Adipocyte (in vitro differentiated cells): ENCODE measurements around the gene ZNF524.

Source experiments
- DNase-seq: peaks from one replicate; pipeline ENCODE4 v3.0.0-alpha.2; 2015; ENCODE audit warnings: low read depth
- H3K27me3 ChIP-seq: replicated peaks from 2 replicates; pipeline ENCODE4 v1.7.0; 2013; ENCODE audit warnings: mild to moderate bottlenecking, low read length, moderate library complexity; ENCODE audit not compliant: control insufficient read depth, insufficient read depth
- H3K36me3 ChIP-seq: 2 replicates; pipeline ENCODE4 v1.7.0; 2013; ENCODE audit warnings: low read length, mild to moderate bottlenecking, moderate library complexity; ENCODE audit not compliant: control insufficient read depth, insufficient read depth, severe bottlenecking
- H3K4me1 ChIP-seq: 2 replicates; pipeline ENCODE4 v1.7.0; 2013; ENCODE audit warnings: mild to moderate bottlenecking, low read length, moderate library complexity; ENCODE audit not compliant: control insufficient read depth, insufficient read depth
- H3K4me3 ChIP-seq: 2 replicates; pipeline ENCODE4 v1.7.0; 2013; ENCODE audit warnings: mild to moderate bottlenecking, low read length, moderate library complexity
- H3K9ac ChIP-seq: 2 replicates; pipeline ENCODE4 v1.7.0; 2013; ENCODE audit warnings: mild to moderate bottlenecking, low read length, moderate library complexity
- H3K9me3 ChIP-seq: 2 replicates; pipeline ENCODE4 v1.7.0; 2013; ENCODE audit warnings: mild to moderate bottlenecking, low read length, moderate library complexity; ENCODE audit not compliant: control insufficient read depth

The ZNF524 gene

DNA sequence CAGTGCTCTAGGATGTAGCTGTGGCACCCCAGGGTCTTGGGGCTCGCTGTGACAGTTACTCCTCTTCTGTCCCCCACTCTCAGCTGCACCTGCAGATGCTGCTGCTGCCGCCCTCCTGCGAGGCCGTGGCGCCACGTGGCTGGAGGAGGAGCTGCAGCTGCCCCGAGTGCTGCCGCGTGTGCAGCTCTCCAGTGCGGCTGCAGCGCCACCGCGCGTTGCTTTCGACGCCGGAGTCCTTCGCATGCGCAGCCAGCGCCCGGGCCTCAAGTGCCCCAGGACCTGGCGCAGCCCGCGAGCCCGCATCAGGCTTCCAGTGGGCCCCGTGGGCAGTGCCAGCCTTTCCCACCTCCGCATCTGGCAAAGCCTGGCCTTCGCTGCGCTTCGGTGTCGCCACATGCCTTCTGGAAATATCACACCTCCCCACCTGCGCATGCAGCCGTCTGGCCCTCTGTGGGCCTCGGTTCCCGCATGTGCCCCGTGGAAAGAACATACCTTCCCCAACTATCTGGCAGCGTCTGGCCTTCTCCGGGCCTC is 40.0 kb downstream of the ZNF524 start:
- peak overlapping the region; percentile 91 for H3K9ac ChIP-seq
- H3K27me3 ChIP-seq = no peaks in the 10 kb centered on the region
- peak overlapping the region; percentile 92 for H3K4me3 ChIP-seq
- H3K36me3 ChIP-seq = peaks cover 10% of the 10 kb centered on the region
- DNase-seq = peak; percentile 85
- peaks cover 64% of the 10 kb centered on the region for H3K4me1 ChIP-seq
- no peaks in the 10 kb centered on the region for H3K9me3 ChIP-seq

DNA sequence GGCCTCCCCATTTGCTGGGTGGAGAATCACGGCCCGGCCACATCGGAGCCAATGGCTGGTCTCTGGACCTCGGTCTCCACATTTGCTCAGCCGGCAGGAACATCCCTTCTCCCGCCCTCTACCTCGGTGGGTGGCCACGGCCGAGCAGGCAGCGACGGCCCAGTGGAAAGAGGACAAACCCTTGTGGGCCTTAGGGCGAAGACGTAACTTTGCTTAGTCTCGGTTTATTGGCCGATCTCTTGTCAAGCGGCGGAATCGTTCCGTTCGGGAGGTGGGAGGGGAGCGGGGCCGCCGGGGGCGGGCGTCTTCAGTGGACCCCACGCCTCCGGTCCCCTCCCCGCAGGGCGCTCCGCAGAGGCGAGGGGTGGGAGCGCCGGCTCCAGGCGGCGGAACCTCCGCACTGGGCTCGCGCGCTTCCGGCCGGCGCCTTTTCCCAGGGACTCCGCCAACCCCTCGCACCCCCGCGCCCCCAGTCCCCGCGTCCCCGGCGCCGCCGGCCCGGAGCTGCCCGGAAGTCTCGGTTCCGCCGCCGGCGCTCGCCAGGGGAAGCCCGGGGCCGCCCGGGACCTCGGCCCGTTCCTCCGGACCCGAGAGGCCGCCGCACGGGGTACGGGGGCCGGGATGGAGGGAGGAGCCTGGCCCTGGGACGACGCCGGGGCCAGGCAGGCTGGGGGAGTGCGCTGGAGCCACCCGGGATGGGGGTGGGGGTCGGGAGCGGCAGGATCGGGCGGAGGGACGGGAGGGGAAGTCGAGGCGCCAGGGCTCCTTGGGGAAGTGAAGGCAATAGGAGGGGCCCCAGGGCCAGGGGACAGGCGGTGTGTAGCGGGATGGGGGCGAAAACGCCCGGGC is 40.7 kb downstream of the ZNF524 start, which contains the start of gene ZNF580:
TSS of gene ZNF580 (plus strand) at position 426 of the 849 bp plus-strand sequence. CDS start 1,507 bp downstream, outside the sequence.
- DNase-seq = peak; percentile 85
- peaks cover 16% of the 10 kb centered on the region for H3K36me3 ChIP-seq

DNA sequence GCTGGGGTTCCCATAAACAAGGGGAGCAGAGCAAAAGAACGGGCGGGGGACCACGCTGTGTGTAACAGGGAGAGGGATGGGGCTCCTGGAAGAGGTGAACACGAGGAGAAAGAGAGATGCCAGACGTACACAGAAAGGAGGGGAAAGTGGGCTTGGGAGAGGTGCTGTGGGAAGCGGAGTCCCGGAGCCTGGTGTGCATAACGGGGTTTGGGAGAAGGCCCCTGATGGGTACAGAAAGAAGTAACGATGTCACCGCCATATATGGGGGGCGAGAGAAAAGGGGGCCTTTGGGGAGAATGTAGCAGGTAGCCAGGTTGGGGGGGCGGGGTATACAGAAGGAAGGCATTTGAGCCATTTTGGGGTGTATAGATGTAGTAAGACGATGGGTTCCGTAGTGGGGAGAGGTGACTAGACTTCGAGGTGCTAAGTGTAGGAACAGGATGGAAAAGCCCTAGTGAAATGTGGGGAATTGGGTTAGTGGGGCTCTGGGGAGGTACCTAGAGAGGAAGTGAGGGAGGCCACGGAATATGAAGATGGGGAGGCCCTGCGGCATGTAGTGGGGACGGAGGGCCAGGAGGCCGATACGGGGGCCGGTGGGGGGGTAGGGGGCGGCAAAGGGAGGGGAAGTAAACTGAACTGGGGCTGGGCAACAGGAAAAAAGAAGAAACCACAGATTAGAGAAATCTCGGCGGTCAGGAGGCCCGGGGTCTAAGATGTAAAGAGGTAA is 41.5 kb downstream of the ZNF524 start:
- Histone ChIP-seq H3K36me3 (peaks cover 16% of the 10 kb centered on the region), H3K9ac (peak overlapping the region; percentile 91)
- DNase-seq = peak; percentile 64

More for the DNA sequence above, 40.7 kb downstream of the ZNF524 start, which contains the start of gene ZNF580:
- Histone ChIP-seq H3K4me3 (peak within 1 kb of the TSS; percentile 92), H3K27me3 (no peaks in the 10 kb centered on the region), H3K4me1 (peaks cover 61% of the 10 kb centered on the region), H3K9ac (peak within 1 kb of the TSS; percentile 91), H3K9me3 (no peaks in the 10 kb centered on the region)

DNA sequence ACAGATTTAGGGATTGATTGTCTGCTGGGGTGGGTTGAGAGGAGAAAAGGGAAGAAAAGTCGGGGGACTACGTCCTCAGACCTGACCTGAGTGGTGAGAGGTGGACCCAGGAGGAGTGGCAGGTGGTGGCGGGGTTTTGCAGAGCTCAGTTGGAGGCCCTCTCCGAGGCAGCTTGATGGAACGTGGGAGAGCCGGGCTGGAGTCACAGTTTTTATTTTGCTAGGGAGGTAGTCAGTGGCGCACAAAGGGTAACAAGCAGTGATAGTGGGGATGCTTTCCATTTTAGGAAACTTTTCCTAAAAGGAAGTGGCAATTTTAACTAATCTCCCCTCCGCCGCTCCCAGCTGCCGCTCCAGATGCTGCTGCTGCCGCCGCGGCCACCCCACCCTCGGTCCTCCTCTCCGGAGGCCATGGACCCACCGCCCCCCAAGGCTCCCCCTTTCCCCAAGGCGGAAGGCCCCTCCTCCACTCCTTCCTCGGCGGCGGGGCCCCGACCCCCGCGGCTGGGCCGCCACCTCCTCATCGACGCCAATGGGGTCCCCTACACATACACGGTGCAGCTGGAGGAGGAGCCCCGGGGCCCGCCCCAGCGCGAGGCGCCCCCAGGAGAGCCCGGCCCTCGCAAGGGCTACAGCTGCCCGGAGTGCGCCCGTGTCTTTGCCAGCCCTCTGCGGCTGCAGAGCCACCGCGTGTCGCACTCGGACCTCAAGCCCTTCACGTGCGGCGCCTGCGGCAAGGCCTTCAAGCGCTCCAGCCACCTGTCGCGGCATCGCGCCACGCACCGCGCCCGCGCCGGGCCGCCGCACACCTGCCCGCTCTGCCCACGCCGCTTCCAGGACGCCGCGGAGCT is 42.3 kb downstream of the ZNF524 start:
- Histone ChIP-seq H3K36me3 (peaks cover 16% of the 10 kb centered on the region), H3K9me3 (no peaks in the 10 kb centered on the region), H3K4me3 (peak overlapping the region; percentile 92), H3K9ac (peak overlapping the region; percentile 91), H3K27me3 (no peaks in the 10 kb centered on the region), H3K4me1 (peaks cover 52% of the 10 kb centered on the region)
- DNase-seq = peak; percentile 52

More for the DNA sequence above, 41.5 kb downstream of the ZNF524 start:
- H3K4me1 ChIP-seq = peaks cover 53% of the 10 kb centered on the region
- H3K27me3 ChIP-seq = no peaks in the 10 kb centered on the region
- H3K9me3 ChIP-seq = no peaks in the 10 kb centered on the region
- H3K4me3 ChIP-seq = peak overlapping the region; percentile 92

DNA sequence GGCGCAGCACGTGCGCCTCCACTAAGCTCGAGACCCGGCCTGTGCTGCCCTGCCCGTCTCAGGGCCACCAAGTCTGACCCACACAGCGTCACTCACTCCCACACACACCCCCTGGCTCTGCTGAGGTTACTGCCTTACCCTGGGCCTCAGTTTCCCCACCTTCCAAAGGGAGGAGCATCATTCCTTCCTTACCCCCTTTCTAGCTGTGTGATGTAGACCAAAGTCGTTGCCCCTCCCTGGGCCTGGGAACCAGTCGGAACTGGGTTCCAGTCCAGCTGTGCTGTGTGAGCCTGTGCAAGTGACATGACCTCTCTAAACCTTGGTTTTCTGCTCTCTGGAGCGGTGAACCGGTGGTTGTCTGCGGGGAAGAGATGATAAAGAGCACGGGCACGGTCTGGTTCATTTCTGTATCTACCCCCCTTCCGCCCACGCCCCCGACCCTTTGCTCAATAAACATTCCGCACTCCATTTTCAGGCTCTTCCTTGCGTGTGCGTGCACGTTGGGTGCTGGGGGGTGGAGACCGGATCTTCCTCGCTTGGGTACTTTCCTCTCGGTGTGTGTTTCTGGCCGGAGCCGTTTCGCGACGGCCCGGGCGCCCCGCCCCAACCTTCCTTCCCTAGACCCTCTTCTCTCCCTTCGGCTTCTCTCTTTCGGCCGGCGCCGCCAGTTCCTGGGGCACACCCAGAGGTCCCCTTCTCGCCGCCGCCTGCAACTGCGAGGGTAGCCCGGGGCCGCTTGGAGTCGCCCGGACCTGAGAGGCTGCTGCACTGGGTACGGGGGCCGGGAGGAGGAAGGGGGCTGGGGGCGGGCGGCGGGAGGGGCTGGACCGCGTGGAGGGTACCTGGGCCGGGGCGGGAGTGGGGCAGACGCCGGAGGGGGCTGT is 43.2 kb downstream of the ZNF524 start, which contains the start of gene ZNF581:
TSS of gene ZNF581 (plus strand) at position 647 of the 884 bp plus-strand sequence. CDS start 923 bp downstream, outside the sequence.
- H3K4me3 ChIP-seq = peak within 1 kb of the TSS; percentile 92
- no peaks in the 10 kb centered on the region for H3K9me3 ChIP-seq
- peaks cover 16% of the 10 kb centered on the region for H3K36me3 ChIP-seq
- DNase-seq = peak; percentile 89
- peaks cover 54% of the 10 kb centered on the region for H3K4me1 ChIP-seq
- H3K9ac ChIP-seq = peak within 1 kb of the TSS; percentile 91
- H3K27me3 ChIP-seq = no peaks in the 10 kb centered on the region

DNA sequence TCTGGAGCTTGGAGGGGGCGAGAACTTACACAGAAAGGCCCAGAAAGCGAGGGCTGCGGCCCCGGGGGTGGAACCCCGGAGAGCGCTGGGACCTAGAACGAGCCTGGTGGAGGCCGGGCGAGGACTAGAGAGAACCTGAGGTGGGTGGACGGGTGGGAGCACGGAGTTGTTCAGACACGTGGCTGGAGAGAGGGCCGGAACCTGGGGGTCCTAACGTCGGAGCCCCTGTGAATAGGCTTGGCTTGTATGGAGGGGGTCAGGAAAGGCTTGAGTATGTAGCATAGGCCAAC is 43.7 kb downstream of the ZNF524 start:
- Histone ChIP-seq H3K27me3 (no peaks in the 10 kb centered on the region), H3K9ac (peak overlapping the region; percentile 91), H3K36me3 (peaks cover 13% of the 10 kb centered on the region), H3K9me3 (no peaks in the 10 kb centered on the region), H3K4me1 (peaks cover 52% of the 10 kb centered on the region), H3K4me3 (peak overlapping the region; percentile 92)
- no peak for DNase-seq

DNA sequence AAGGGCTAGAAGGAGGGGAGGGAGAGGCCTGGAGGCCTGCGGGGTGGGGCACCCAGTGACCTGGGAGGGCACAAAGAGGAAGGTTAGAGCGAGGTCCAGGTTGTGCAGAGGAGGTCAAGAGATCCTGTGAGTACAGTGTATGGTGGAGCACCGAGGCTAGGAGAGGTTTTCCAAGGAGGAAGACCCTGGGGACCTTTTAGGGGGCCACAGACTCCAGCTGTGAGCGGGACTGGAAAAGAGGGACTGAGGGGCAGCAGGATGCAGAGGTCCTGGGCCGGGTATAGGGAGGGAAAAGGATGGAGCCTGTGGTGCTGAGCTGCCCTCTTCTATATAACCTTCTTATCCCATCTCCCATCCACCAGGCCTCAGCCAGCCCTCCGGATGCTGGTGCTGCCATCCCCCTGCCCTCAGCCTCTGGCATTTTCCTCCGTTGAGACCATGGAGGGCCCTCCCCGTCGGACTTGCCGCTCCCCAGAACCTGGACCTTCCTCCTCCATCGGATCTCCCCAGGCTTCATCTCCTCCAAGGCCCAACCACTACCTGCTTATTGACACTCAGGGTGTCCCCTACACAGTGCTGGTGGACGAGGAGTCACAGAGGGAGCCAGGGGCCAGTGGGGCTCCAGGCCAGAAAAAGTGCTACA is 44.2 kb downstream of the ZNF524 start:
- peak overlapping the region; percentile 92 for H3K4me3 ChIP-seq
- H3K9me3 ChIP-seq = no peaks in the 10 kb centered on the region
- H3K36me3 ChIP-seq = peaks cover 13% of the 10 kb centered on the region
- DNase-seq = no peak
- no peaks in the 10 kb centered on the region for H3K27me3 ChIP-seq
- H3K4me1 ChIP-seq = peaks cover 52% of the 10 kb centered on the region
- H3K9ac ChIP-seq = peak overlapping the region; percentile 91

DNA sequence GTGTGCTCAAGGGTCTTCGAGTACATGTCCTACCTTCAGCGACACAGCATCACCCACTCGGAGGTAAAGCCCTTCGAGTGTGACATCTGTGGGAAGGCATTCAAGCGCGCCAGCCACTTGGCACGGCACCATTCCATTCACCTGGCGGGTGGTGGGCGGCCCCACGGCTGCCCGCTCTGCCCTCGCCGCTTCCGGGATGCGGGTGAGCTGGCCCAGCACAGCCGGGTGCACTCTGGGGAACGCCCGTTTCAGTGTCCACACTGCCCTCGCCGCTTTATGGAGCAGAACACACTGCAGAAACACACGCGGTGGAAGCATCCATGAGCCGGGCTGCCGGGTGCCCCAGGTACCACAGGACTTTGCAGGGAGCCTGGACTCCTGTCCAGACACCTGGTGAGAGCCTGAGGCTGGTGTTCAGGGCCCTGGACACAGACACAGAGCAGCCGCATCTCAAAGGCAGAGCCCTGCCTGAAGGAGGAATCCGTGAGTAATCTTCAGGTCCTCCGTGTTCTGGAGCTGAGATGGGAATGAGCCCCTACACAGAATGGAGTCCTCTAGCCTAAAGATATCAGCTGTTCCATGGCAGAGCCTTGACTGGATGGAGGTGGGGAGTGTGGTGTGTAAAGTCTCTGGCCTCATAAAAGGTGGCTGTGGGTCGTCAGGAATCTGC is 44.9 kb downstream of the ZNF524 start:
- Histone ChIP-seq H3K9ac (peak overlapping the region; percentile 91), H3K4me1 (peaks cover 48% of the 10 kb centered on the region), H3K9me3 (no peaks in the 10 kb centered on the region), H3K36me3 (peaks cover 13% of the 10 kb centered on the region), H3K4me3 (peak overlapping the region; percentile 92), H3K27me3 (no peaks in the 10 kb centered on the region)
- DNase-seq = no peak

DNA sequence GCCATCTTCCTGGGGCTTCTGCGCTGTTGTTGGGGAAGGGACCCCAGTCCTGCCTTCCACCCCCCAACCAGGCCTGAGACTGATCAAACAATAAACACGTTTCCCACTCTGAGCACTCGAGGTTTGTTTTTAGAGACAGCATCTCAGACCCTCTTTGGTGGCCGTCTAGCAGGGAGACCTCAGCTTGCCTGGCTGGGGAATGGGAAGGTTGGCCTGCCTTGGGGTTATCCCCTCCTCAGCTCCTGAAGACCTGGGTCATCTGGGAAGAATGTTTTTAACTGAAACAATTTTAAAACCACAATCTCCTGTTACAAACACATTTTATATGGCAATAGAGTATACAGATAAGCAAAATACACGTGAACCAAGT is 45.4 kb downstream of the ZNF524 start:
- no peak overlapping the region for H3K4me3 ChIP-seq
- no peaks in the 10 kb centered on the region for H3K27me3 ChIP-seq
- DNase-seq = no peak
- H3K9me3 ChIP-seq = no peaks in the 10 kb centered on the region
- H3K4me1 ChIP-seq = peaks cover 42% of the 10 kb centered on the region
- peaks cover 13% of the 10 kb centered on the region for H3K36me3 ChIP-seq
- no peak overlapping the region for H3K9ac ChIP-seq
